ENCODE results near the gene SFMBT1. TPM values are rescaled to one million over a fixed set of nuclear protein-coding genes. Genes with fewer than 3 reads are reported as not detected.

The SFMBT1 gene
- polyA plus RNA-seq, 1 experiment: 2.0 TPM

GRCh38 chr3:53077476-53078220, 31.8 kb upstream of the SFMBT1 start:
- no peak for TF ChIP-seq CTCF (IDR thresholded peaks at IDR 0.05; ENCODE audit: low read depth, low read length)
- no peak for DNase-seq (ENCODE audit: low read depth, low spot score)

GRCh38 chr3:53075743-53076140, 29.9 kb upstream of the SFMBT1 start:
- H3K27ac ChIP-seq (ENCODE audit: low read depth, low read length): no peak overlapping the region
- TF ChIP-seq CTCF (IDR thresholded peaks at IDR 0.05; ENCODE audit: low read depth, low read length): no peak
- no peak overlapping the region for H3K4me3 ChIP-seq (ENCODE audit: low read depth, low read length)
- no peaks in the 10 kb centered on the region; the same call in 1 of the 2 replicates for H3K9me3 ChIP-seq (ENCODE audit: control insufficient read depth, insufficient read depth, low read length)
- no peak for DNase-seq (ENCODE audit: low read depth, low spot score)
- ChIA-PET POLR2A (no interaction called here), CTCF (interaction anchor here (0.5 kb wide), 1 partner anchor 42 kb away, joined by 5 read pairs; no protein-coding TSS in a partner anchor)
- H3K27me3 ChIP-seq (ENCODE audit: control insufficient read depth, insufficient read depth, low read length): no peaks in the 10 kb centered on the region

More at GRCh38 chr3:53077476-53078220, 31.8 kb upstream of the SFMBT1 start:
- no peak overlapping the region for H3K4me3 ChIP-seq (ENCODE audit: low read depth, low read length)
- no peak overlapping the region for H3K27ac ChIP-seq (ENCODE audit: low read depth, low read length)
- H3K27me3 ChIP-seq (ENCODE audit: control insufficient read depth, insufficient read depth, low read length): no peaks in the 10 kb centered on the region
- ChIA-PET CTCF (no interaction called here), POLR2A (no interaction called here)
- H3K9me3 ChIP-seq (ENCODE audit: control insufficient read depth, insufficient read depth, low read length): no peaks in the 10 kb centered on the region; the same call in 1 of the 2 replicates

DNA sequence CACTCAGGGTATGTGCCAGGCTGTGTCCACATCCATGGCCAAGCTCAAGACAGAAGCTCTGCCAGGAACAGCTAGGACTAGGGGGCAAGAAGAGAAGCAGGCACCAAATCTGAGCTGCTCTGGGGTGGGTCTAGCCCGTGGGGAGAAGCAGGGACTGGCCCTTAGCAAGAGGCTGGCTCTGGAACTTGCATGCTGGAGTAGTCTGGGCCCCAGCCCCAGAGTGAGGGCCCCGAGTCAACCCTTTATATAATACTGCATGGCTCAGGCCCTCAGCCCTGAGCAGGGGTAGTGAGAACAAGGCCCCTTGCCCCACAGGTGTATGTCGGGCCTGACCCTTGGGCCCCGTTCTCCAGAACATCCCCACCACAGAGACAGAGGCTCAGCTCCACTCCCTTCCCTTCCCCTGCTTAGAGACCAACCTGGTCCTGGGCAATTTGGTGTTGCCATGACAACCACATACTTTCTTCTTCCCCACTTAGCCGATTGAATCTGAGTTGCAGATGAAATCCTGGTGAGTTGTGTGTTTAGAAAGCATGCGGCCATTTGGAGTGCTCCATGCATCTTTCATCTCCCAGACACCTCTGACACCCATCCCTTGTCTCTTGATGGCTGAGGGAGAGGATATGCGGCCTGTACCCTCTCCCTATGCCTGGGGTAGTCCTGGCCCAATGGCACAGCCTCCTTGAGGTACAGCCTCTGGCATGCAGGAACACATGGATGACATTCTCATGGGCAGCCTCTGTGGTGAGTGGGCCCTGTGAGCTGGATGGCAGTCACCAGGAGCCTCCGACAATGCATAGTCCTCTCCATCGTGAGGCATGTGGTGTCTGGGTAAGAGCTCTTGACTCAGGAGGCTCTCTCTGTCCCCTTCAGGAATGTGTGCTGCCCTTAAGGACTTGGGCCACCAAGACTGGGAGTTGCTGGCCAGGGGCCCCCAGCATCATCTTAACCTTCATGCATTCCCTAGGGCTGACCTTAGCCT, 29.2 kb upstream of the SFMBT1 start:
- POLR2A ChIA-PET: no interaction called here
- Histone ChIP-seq H3K27ac (ENCODE audit: low read depth, low read length) (no peak overlapping the region), H3K9me3 (ENCODE audit: control insufficient read depth, insufficient read depth, low read length) (no peaks in the 10 kb centered on the region), H3K27me3 (ENCODE audit: control insufficient read depth, insufficient read depth, low read length) (no peaks in the 10 kb centered on the region), H3K4me3 (ENCODE audit: low read depth, low read length) (no peak overlapping the region)
- DNase-seq (ENCODE audit: low read depth, low spot score): no peak
- TF ChIP-seq CTCF (IDR thresholded peaks at IDR 0.05; ENCODE audit: low read depth, low read length): no peak
- CTCF ChIA-PET: interaction anchor here (0.5 to 1.6 kb wide), 3 partner anchors 8 to 224 kb away, joined by 3 to 5 read pairs (median 5); no protein-coding TSS in a partner anchor

- CTCF ChIA-PET: interaction anchor here (0.6 to 1.6 kb wide), 3 partner anchors 9 to 223 kb away, joined by 3 to 5 read pairs (median 3); no protein-coding TSS in a partner anchor
- no peak for DNase-seq (ENCODE audit: low read depth, low spot score)
- no peak overlapping the region for H3K4me3 ChIP-seq (ENCODE audit: low read depth, low read length)
- no peaks in the 10 kb centered on the region for H3K9me3 ChIP-seq (ENCODE audit: control insufficient read depth, insufficient read depth, low read length)
- H3K27ac ChIP-seq (ENCODE audit: low read depth, low read length): no peak overlapping the region
- no peak for TF ChIP-seq CTCF (IDR thresholded peaks at IDR 0.05; ENCODE audit: low read depth, low read length)
- POLR2A ChIA-PET: interaction anchor here (0.6 kb wide), 1 partner anchor 10 kb away, joined by 3 read pairs; no protein-coding TSS in a partner anchor
- no peaks in the 10 kb centered on the region for H3K27me3 ChIP-seq (ENCODE audit: control insufficient read depth, insufficient read depth, low read length)
These were observed 28.5 kb upstream of the SFMBT1 start for GRCh38 chr3:53074366-53074696.
